GM23338 (cell line): ENCODE measurements around the gene LPP. TPM values are rescaled to one million over a fixed set of nuclear protein-coding genes. Genes with fewer than 3 reads are reported as not detected.

ENCODE experiments used
- ATAC-seq: fragments of 200-7000 bp; cut with Tn5 transposase; 3 replicates; pipeline ENCODE4 v1.9.1; 2020
- DNase-seq: peaks from one replicate; pipeline ENCODE4 v3.0.0-alpha.2; 2015; ENCODE audit warnings: low spot score
- H2AFZ ChIP-seq: fragments of 200-600 bp; sonication (generic); 2 replicates; pipeline ENCODE4 v1.8.0; 2016; ENCODE audit warnings: antibody characterized with exemption, mild to moderate bottlenecking, moderate library complexity
- H3F3A ChIP-seq: fragments of 200-600 bp; sonication (generic); replicated peaks from 2 replicates; pipeline ENCODE4 v1.8.0; 2017; ENCODE audit warnings: antibody characterized with exemption, mixed run types, low read depth
- H3K27ac ChIP-seq: fragments of 200-600 bp; sonication (generic); 2 replicates; pipeline ENCODE4 v1.6.1; 2016; ENCODE audit warnings: low read depth
- H3K27me3 ChIP-seq: fragments of 200-600 bp; sonication (generic); 2 replicates; pipeline ENCODE4 v1.8.0; 2016; ENCODE audit warnings: mild to moderate bottlenecking, mixed run types, moderate library complexity; ENCODE audit not compliant: insufficient read depth
- H3K36me3 ChIP-seq: fragments of 200-600 bp; sonication (generic); 2 replicates; pipeline ENCODE4 v1.8.0; 2016; ENCODE audit warnings: mild to moderate bottlenecking; ENCODE audit not compliant: insufficient read depth
- H3K4me1 ChIP-seq: fragments of 200-600 bp; sonication (generic); 2 replicates; pipeline ENCODE4 v1.8.0; 2016; ENCODE audit warnings: mild to moderate bottlenecking, moderate library complexity; ENCODE audit not compliant: insufficient read depth
- H3K4me2 ChIP-seq: fragments of 200-600 bp; sonication (generic); 2 replicates; pipeline ENCODE4 v1.7.1; 2017; ENCODE audit warnings: mixed run types
- H3K4me3 ChIP-seq: fragments of 200-600 bp; sonication (generic); 2 replicates; pipeline ENCODE4 v1.6.1; 2016; ENCODE audit warnings: mixed run types
- H3K79me2 ChIP-seq: fragments of 200-600 bp; sonication (generic); replicated peaks from 2 replicates; pipeline ENCODE4 v1.8.0; 2017; ENCODE audit warnings: mild to moderate bottlenecking; ENCODE audit not compliant: insufficient read depth
- H3K9me2 ChIP-seq: fragments of 200-600 bp; sonication (generic); 2 replicates; pipeline ENCODE4 v1.8.0; 2017; ENCODE audit not compliant: insufficient read depth
- H4K20me1 ChIP-seq: fragments of 200-600 bp; sonication (generic); replicated peaks from 2 replicates; pipeline ENCODE4 v1.8.0; 2017; ENCODE audit warnings: mild to moderate bottlenecking; ENCODE audit not compliant: insufficient read depth
- H3K27ac Mint-ChIP-seq: 2 replicates; pipeline ENCODE4 v1.8.0; 2020; ENCODE audit warnings: inconsistent platforms, mild to moderate bottlenecking, moderate library complexity, mixed read lengths
- H3K27me3 Mint-ChIP-seq: 3 replicates; pipeline ENCODE4 v1.8.0; 2022; ENCODE audit warnings: low read depth, mild to moderate bottlenecking, moderate library complexity, mixed read lengths, inconsistent platforms; ENCODE audit not compliant: insufficient read depth, poor library complexity
- H3K36me3 Mint-ChIP-seq: 3 replicates; pipeline ENCODE4 v1.8.0; 2021; ENCODE audit warnings: low read depth, mild to moderate bottlenecking, inconsistent platforms, moderate library complexity, mixed read lengths
- H3K4me1 Mint-ChIP-seq: 3 replicates; pipeline ENCODE4 v1.8.0; 2020; ENCODE audit warnings: mild to moderate bottlenecking, inconsistent platforms, mixed read lengths
- H3K4me3 Mint-ChIP-seq: 3 replicates; pipeline ENCODE4 v1.8.0; 2021; ENCODE audit warnings: moderate library complexity, mild to moderate bottlenecking, inconsistent platforms, mixed read lengths
- H3K9me3 Mint-ChIP-seq: 3 replicates; pipeline ENCODE4 v1.8.0; 2020; ENCODE audit warnings: moderate library complexity, mild to moderate bottlenecking, inconsistent platforms, mixed read lengths
- JUNB ChIP-seq: IDR thresholded peaks from one replicate; pipeline ENCODE4 v1.6.1; 2016; ENCODE audit warnings: antibody characterized with exemption; ENCODE audit not compliant: unreplicated experiment
- POLR2AphosphoS5 ChIP-seq: IDR thresholded peaks from 2 replicates; pipeline ENCODE4 v1.6.1; 2016; ENCODE audit warnings: antibody characterized with exemption, low read depth
- ZNF114 ChIP-seq: fragments of 250-450 bp; sonication (Bioruptor Pico); IDR thresholded peaks from 2 replicates; pipeline ENCODE4 v1.5.0; 2020; ENCODE audit warnings: mild to moderate bottlenecking, moderate library complexity
- ZNF462 ChIP-seq: fragments of 250-450 bp; sonication (Bioruptor Pico); IDR thresholded peaks from 2 replicates; pipeline ENCODE4 v1.5.0; 2020; ENCODE audit warnings: mild to moderate bottlenecking, moderate library complexity
- polyA plus RNA-seq: library from polyadenylated mRNA; unstranded; fragments of >200 nt; fragmentation: Nextera tagmentation; extraction: Ambion mirVana; gene quantifications from 2 replicates; pipeline ENCODE4 v1.2.1, GENCODE V29; 2016
- total RNA-seq: library from RNA; depleted of rRNA; stranded (reverse); fragments of >200 nt; shearing (Covaris generic); gene quantifications from 2 replicates; pipeline ENCODE4 v1.2.3, GENCODE V29; 2014

LPP gene
- total and polyA plus RNA-seq, 2 experiments from 2014 or later, result 23.0 to 35.2 TPM

DNA sequence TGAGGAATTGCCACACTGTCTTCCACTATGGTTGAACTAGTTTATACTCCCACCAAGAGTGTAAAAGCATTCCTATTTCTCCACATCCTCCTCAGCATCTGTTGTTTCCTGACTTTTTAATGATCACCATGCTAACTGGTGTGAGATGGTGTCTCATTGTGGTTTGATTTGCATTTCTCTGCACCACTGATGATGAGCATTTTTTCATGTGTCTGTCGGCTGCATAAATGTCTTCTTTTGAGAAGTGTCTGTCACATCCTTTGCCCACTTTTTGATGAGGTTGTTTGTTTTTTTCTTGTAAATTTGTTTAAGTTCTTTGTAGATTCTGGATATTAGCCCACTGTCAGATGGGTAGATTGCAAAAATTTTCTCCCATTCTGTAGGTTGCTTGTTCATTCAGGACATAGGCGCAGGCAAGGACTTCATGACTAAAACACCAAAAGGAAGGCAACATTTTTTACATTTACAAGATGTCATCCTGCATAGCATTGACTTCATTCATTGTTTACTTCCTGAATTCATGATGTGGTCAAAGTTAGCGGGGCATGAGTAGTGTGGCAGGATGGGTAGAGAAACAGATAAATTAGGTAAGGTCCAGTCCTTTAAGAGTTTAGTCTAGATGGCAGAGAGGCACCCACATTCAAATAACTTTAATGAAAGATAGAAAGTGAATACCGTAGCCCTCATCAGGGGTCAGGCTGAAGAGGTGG, 45.1 kb upstream of the LPP start (continued):
- TF ChIP-seq ZNF462 (no peak), POLR2AphosphoS5 (no peak), JUNB (no peak)

GRCh38 chr3:188111002-188111584, 42.9 kb upstream of the LPP start:
- Histone ChIP-seq H3K9me2 (no peaks in the 10 kb centered on the region), H3K36me3 (no peaks in the 10 kb centered on the region), H3K4me3 (no peak overlapping the region), H3F3A (no peaks in the 10 kb centered on the region), H3K4me2 (no peak overlapping the region), H3K4me1 (peaks cover 14% of the 10 kb centered on the region), H3K79me2 (no peaks in the 10 kb centered on the region), H2AFZ (no peak overlapping the region), H4K20me1 (no peaks in the 10 kb centered on the region), H3K27ac (no peak overlapping the region), H3K27me3 (no peaks in the 10 kb centered on the region)
- peaks cover 2% of the 10 kb centered on the region for H3K27me3 Mint-ChIP-seq
- DNase-seq (no peak), ATAC-seq (no peak)
- no peaks in the 10 kb centered on the region for H3K9me3 Mint-ChIP-seq
- H3K4me3 Mint-ChIP-seq, result no peak overlapping the region
- no peak overlapping the region for H3K27ac Mint-ChIP-seq
- H3K36me3 Mint-ChIP-seq, result no peaks in the 10 kb centered on the region
- peaks cover 16% of the 10 kb centered on the region for H3K4me1 Mint-ChIP-seq
- TF ChIP-seq ZNF114, result no peak
- no peak for TF ChIP-seq ZNF462
